OCI-LY1 (cell line): ENCODE data around the gene CD160.

Experiments used
- EZH2 ChIP-seq: fragments of 200-600 bp; sonication (generic), shearing (Covaris generic); IDR thresholded peaks from 2 replicates; pipeline ENCODE4 v1.8.0; 2017; ENCODE audit warnings: borderline replicate concordance, mixed run types, mild to moderate bottlenecking, antibody characterized with exemption, low read length, moderate library complexity, mixed read lengths
- TF ChIP-seq, protein P1 (sequence below): fragments of 200-600 bp; sonication (generic), shearing (Covaris generic); IDR thresholded peaks from 2 replicates; pipeline ENCODE4 v1.5.1; 2017; ENCODE audit warnings: mild to moderate bottlenecking, antibody characterized with exemption, low read length, moderate library complexity, mixed read lengths

DNA sequence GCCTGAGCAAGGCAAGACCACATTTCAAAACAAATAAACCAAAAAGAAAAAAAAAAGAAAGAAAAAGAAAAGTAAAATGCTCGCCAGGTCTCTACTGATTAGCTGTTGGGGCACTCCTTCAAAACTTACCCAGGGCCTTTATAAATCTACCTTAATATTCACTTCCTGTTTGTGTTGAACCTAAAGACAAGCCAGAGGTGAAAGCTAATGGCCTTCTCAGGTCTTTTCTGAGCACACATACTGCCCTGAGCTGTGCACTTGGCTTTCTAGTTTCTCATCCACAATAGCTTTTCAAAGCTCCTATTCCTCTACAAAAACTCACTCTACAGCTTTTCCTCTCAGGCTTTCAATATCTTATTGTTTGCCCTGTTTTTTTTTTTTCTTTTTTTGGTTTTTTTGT is 54.1 kb downstream of the CD160 start:
- TF ChIP-seq, protein P1, sequence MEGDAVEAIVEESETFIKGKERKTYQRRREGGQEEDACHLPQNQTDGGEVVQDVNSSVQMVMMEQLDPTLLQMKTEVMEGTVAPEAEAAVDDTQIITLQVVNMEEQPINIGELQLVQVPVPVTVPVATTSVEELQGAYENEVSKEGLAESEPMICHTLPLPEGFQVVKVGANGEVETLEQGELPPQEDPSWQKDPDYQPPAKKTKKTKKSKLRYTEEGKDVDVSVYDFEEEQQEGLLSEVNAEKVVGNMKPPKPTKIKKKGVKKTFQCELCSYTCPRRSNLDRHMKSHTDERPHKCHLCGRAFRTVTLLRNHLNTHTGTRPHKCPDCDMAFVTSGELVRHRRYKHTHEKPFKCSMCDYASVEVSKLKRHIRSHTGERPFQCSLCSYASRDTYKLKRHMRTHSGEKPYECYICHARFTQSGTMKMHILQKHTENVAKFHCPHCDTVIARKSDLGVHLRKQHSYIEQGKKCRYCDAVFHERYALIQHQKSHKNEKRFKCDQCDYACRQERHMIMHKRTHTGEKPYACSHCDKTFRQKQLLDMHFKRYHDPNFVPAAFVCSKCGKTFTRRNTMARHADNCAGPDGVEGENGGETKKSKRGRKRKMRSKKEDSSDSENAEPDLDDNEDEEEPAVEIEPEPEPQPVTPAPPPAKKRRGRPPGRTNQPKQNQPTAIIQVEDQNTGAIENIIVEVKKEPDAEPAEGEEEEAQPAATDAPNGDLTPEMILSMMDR = no peak
- TF ChIP-seq EZH2 = no peak
